Fibroblast of the conjunctiva (primary cell): ENCODE results near the gene UFM1.
A peak's percentile ranks its signal among the peaks of the same experiment; 100 is the strongest.
"Not testable (repeated sequence)": the region's sequence is repeated elsewhere in the genome, so short reads cannot be mapped to it uniquely, and the experiment has no call there.

Source experiments
- DNase-seq: peaks from one replicate; pipeline ENCODE4 v3.0.0-alpha.2; 2010; ENCODE audit warnings: low read depth

Gene UFM1

GRCh38 chr13:38366954-38367645, 17.4 kb downstream of the UFM1 start:
- DNase-seq: no peak

GRCh38 chr13:38369058-38369457, 19.4 kb downstream of the UFM1 start:
- DNase-seq: no peak

- DNase-seq: not testable (repeated sequence)
Observed at GRCh38 chr13:38370096-38370495, 20.4 kb downstream of the UFM1 start.

- peak; percentile 67 for DNase-seq
Observed at GRCh38 chr13:38372820-38373383, 23.3 kb downstream of the UFM1 start.

- DNase-seq: no peak
Observed at GRCh38 chr13:38376546-38376945, 26.9 kb downstream of the UFM1 start.

- no peak for DNase-seq
Observed at GRCh38 chr13:38381890-38382289, 32.2 kb downstream of the UFM1 start.

- no peak for DNase-seq
Observed at GRCh38 chr13:38382946-38383345, 33.3 kb downstream of the UFM1 start.

GRCh38 chr13:38384171-38384570, 34.5 kb downstream of the UFM1 start:
- no peak for DNase-seq

- no peak for DNase-seq
Observed at GRCh38 chr13:38385153-38385891, 35.7 kb downstream of the UFM1 start.

- no peak for DNase-seq
Observed at GRCh38 chr13:38386421-38386820, 36.8 kb downstream of the UFM1 start.

GRCh38 chr13:38391341-38391740, 41.7 kb downstream of the UFM1 start:
- no peak for DNase-seq

GRCh38 chr13:38394777-38395496, 45.3 kb downstream of the UFM1 start:
- DNase-seq: no peak

- no peak for DNase-seq
Observed at GRCh38 chr13:38395497-38395788, 45.8 kb downstream of the UFM1 start.

- DNase-seq: peak; percentile 47
Observed at GRCh38 chr13:38398711-38399493, 49.3 kb downstream of the UFM1 start.

- no peak for DNase-seq
Observed at GRCh38 chr13:38399535-38399934, 49.9 kb downstream of the UFM1 start.

GRCh38 chr13:38401276-38401675, 51.6 kb downstream of the UFM1 start:
- DNase-seq: no peak

- DNase-seq: no peak
Observed at GRCh38 chr13:38405216-38405615, 55.6 kb downstream of the UFM1 start.

GRCh38 chr13:38409771-38410170, 60.1 kb downstream of the UFM1 start:
- DNase-seq: no peak

GRCh38 chr13:38412266-38412665, 62.6 kb downstream of the UFM1 start:
- DNase-seq: no peak
